ENCODE results near the gene WDR45B.

DNA sequence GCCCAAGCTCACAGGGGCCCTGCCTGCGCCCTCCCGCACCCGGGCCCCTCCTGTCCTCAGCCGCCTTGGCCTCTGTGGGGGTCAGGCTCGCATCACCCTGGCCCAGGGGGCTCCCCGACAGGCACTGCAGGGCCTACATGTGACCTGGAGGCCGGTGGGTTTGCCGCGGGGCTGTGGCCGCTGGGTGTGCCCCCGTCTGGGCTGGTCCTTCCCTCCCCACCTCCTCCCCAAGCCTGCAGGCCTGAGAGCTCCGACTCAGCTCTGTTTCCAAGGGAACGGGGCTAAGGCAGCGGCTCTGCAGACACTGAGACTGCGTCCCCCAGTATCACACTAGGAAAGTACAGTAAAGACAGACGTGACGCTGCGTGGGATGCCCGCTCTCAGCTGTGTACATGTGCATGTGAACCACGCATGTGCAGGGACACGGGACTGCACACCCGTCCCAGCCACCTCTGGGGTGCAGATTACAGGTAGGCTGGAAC is 16.5 kb upstream of the WDR45B start:
- TF ChIP-seq HMGA2 (CRISPR knock-in tag; IDR thresholded peaks at IDR 0.05): no peak
- TF ChIP-seq, protein P1, sequence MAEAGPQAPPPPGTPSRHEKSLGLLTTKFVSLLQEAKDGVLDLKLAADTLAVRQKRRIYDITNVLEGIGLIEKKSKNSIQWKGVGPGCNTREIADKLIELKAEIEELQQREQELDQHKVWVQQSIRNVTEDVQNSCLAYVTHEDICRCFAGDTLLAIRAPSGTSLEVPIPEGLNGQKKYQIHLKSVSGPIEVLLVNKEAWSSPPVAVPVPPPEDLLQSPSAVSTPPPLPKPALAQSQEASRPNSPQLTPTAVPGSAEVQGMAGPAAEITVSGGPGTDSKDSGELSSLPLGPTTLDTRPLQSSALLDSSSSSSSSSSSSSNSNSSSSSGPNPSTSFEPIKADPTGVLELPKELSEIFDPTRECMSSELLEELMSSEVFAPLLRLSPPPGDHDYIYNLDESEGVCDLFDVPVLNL (CRISPR knock-in tag; IDR thresholded peaks at IDR 0.05; ENCODE audit: borderline replicate concordance, low read depth): no peak
- TF ChIP-seq JUN (CRISPR knock-in tag; IDR thresholded peaks at IDR 0.05): no peak
- TF ChIP-seq, protein P2, sequence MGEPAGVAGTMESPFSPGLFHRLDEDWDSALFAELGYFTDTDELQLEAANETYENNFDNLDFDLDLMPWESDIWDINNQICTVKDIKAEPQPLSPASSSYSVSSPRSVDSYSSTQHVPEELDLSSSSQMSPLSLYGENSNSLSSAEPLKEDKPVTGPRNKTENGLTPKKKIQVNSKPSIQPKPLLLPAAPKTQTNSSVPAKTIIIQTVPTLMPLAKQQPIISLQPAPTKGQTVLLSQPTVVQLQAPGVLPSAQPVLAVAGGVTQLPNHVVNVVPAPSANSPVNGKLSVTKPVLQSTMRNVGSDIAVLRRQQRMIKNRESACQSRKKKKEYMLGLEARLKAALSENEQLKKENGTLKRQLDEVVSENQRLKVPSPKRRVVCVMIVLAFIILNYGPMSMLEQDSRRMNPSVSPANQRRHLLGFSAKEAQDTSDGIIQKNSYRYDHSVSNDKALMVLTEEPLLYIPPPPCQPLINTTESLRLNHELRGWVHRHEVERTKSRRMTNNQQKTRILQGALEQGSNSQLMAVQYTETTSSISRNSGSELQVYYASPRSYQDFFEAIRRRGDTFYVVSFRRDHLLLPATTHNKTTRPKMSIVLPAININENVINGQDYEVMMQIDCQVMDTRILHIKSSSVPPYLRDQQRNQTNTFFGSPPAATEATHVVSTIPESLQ (CRISPR knock-in tag; IDR thresholded peaks at IDR 0.05): no peak
- no peak for TF ChIP-seq GTF2I (CRISPR knock-in tag; conservative IDR thresholded peaks at IDR 0.05)
- TF ChIP-seq, protein P3, sequence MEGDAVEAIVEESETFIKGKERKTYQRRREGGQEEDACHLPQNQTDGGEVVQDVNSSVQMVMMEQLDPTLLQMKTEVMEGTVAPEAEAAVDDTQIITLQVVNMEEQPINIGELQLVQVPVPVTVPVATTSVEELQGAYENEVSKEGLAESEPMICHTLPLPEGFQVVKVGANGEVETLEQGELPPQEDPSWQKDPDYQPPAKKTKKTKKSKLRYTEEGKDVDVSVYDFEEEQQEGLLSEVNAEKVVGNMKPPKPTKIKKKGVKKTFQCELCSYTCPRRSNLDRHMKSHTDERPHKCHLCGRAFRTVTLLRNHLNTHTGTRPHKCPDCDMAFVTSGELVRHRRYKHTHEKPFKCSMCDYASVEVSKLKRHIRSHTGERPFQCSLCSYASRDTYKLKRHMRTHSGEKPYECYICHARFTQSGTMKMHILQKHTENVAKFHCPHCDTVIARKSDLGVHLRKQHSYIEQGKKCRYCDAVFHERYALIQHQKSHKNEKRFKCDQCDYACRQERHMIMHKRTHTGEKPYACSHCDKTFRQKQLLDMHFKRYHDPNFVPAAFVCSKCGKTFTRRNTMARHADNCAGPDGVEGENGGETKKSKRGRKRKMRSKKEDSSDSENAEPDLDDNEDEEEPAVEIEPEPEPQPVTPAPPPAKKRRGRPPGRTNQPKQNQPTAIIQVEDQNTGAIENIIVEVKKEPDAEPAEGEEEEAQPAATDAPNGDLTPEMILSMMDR (IDR thresholded peaks at IDR 0.05): no peak
- no peak for TF ChIP-seq CREB1 (CRISPR knock-in tag; IDR thresholded peaks at IDR 0.05)
